CD4-positive, alpha-beta T cell (primary cell): ENCODE measurements around the gene PRRC2B. TPM values are rescaled to one million over a fixed set of nuclear protein-coding genes. Genes with fewer than 3 reads are reported as not detected.
"Not testable (repeated sequence)": the region's sequence is repeated elsewhere in the genome, so short reads cannot be mapped to it uniquely, and the experiment has no call there.

ENCODE experiments used
- ATAC-seq: fragments of 200-7000 bp; cut with Tn5 transposase; one replicate; pipeline ENCODE4 v1.10.0; 2022; ENCODE audit warnings: mild to moderate bottlenecking; ENCODE audit not compliant: poor library complexity
- CTCF ChIA-PET: fragments of 350-600 bp; sonication (Branson Sonifier 250); formaldehyde crosslinking; loops from one replicate; lab custom pipeline; 2021; ENCODE audit warnings: antibody characterized with exemption, inconsistent platforms; lab: Charles Lee
- POLR2A ChIA-PET: fragments of 350-600 bp; sonication (Branson Sonifier 250); formaldehyde crosslinking; loops from one replicate; lab custom pipeline; 2021; ENCODE audit warnings: antibody characterized with exemption, inconsistent platforms; lab: Charles Lee
- DNase-seq, 14 experiments: peaks; one replicate each; pipeline ENCODE4 v3.0.0-alpha.2; 2013 to 2020; ENCODE audit warnings: mixed read lengths in 2 of 14
- H3K27ac ChIP-seq, 2 donors: one replicate each; pipeline versions ENCODE4 v1.5.1 to v1.7.0; 2013; ENCODE audit warnings: low read length in 2 of 2, low read depth in 1 of 2, mild to moderate bottlenecking in 1 of 2
- H3K27me3 ChIP-seq, 2 experiments: 1 replicate in 1 of 2; 2 replicates in 1 of 2; pipeline versions ENCODE4 v1.6.1 to v1.7.0; 2013; ENCODE audit warnings: low read length in 2 of 2, control low read depth in 1 of 2, mild to moderate bottlenecking in 1 of 2, moderate library complexity in 1 of 2; ENCODE audit not compliant: insufficient read depth in 2 of 2, control insufficient read depth in 1 of 2
- H3K36me3 ChIP-seq: one replicate; pipeline ENCODE4 v1.6.1; 2013; ENCODE audit warnings: low read length, control low read depth; ENCODE audit not compliant: insufficient read depth
- H3K4me1 ChIP-seq: one replicate; pipeline ENCODE4 v1.6.1; 2013; ENCODE audit warnings: low read length, control low read depth; ENCODE audit not compliant: insufficient read depth
- H3K4me3 ChIP-seq: one replicate; pipeline ENCODE4 v1.5.1; 2013; ENCODE audit warnings: mild to moderate bottlenecking, low read length, moderate library complexity
- H3K9me3 ChIP-seq, 2 experiments: 1 replicate in 1 of 2; 2 replicates in 1 of 2; pipeline versions ENCODE4 v1.6.1 to v1.7.0; 2013; ENCODE audit warnings: low read length in 2 of 2, mild to moderate bottlenecking in 2 of 2, control low read depth in 1 of 2, moderate library complexity in 1 of 2; ENCODE audit not compliant: control insufficient read depth in 1 of 2, insufficient read depth in 1 of 2
- H3K27ac Mint-ChIP-seq: one replicate; pipeline ENCODE4 v1.8.0; 2020; ENCODE audit warnings: mixed read lengths
- H3K27me3 Mint-ChIP-seq: one replicate; pipeline ENCODE4 v1.8.0; 2021; ENCODE audit warnings: mixed read lengths
- H3K36me3 Mint-ChIP-seq: one replicate; pipeline ENCODE4 v1.8.0; 2021; ENCODE audit warnings: low read depth, mixed read lengths
- H3K4me1 Mint-ChIP-seq: one replicate; pipeline ENCODE4 v1.8.0; 2021; ENCODE audit warnings: low read depth, mixed read lengths
- H3K4me3 Mint-ChIP-seq: one replicate; pipeline ENCODE4 v1.8.0; 2020; ENCODE audit warnings: mild to moderate bottlenecking, mixed read lengths
- H3K9me3 Mint-ChIP-seq: one replicate; pipeline ENCODE4 v1.8.0; 2020; ENCODE audit warnings: mixed read lengths
- CTCF ChIP-seq: fragments of 200-600 bp; IDR thresholded peaks from one replicate; pipeline ENCODE4 v1.8.0; 2022; ENCODE audit warnings: antibody characterized with exemption, mild to moderate bottlenecking
- intact Hi-C, 2 experiments: fragments of 100-400 bp; cut with DNase I in 1 of 2; cut with micrococcal nuclease in 1 of 2; formaldehyde crosslinking; loops; one replicate each; pipeline versions ENCODE4 v1.15.1 to v1.9.0; 2023 to 2025; cut with DNase I, micrococcal nuclease
- total RNA-seq, 174 experiments: library from RNA in 2 of 174; stranded (reverse) in 2 of 174; gene quantifications; one replicate each; pipeline ENCODE4 v1.2.3 and lab custom pipeline; 2021 to 2026

PRRC2B gene
- total RNA-seq, 2 experiments from 2014 or later: 256 to 268 TPM

GRCh38 chr9:131545786-131546335 lies 152.0 kb downstream of the PRRC2B start:
- H3K4me1 Mint-ChIP-seq: peaks cover 18% of the 10 kb centered on the region
- H3K9me3 Mint-ChIP-seq: peaks cover 7% of the 10 kb centered on the region
- H3K27me3 Mint-ChIP-seq: peaks cover 48% of the 10 kb centered on the region

GRCh38 chr9:131546336-131547084 lies 152.6 kb downstream of the PRRC2B start:
- H3K27me3 Mint-ChIP-seq: peaks cover 54% of the 10 kb centered on the region
- H3K4me1 Mint-ChIP-seq: peaks cover 18% of the 10 kb centered on the region
- H3K4me3 Mint-ChIP-seq: peak overlapping the region; percentile 86
- Histone ChIP-seq H3K27me3 (peaks cover 26 to 29% of the 10 kb centered on the region in 2 experiments), H3K27ac (no peak overlapping the region), H3K9me3 (peaks cover 25 to 46% of the 10 kb centered on the region in 2 experiments), H3K36me3 (no peaks in the 10 kb centered on the region), H3K4me1 (peaks cover 18% of the 10 kb centered on the region), H3K4me3 (peak overlapping the region; percentile 47)
- intact Hi-C loops: no loop called here
- ChIA-PET CTCF (interaction anchor here (0.6 kb wide), 1 partner anchor 35 kb away, joined by 3 read pairs; no protein-coding TSS in a partner anchor), POLR2A (interaction anchor here (1.3 kb wide), 1 partner anchor 38 kb away, joined by 5 read pairs; no protein-coding TSS in a partner anchor)
- peaks cover 18% of the 10 kb centered on the region for H3K36me3 Mint-ChIP-seq
- ATAC-seq (peak; percentile 58), DNase-seq (peak in 3 of 14 experiments; percentile 26 to 46 (median 27))
- no peak for TF ChIP-seq CTCF
- no peak overlapping the region for H3K27ac Mint-ChIP-seq
- peaks cover 7% of the 10 kb centered on the region for H3K9me3 Mint-ChIP-seq

More at GRCh38 chr9:131545786-131546335, 152.0 kb downstream of the PRRC2B start:
- H3K27ac Mint-ChIP-seq: no peak overlapping the region
- CTCF ChIA-PET: no interaction called here
- intact Hi-C loops: no loop called here
- Histone ChIP-seq H3K27ac (no peak overlapping the region), H3K9me3 (peaks cover 25 to 46% of the 10 kb centered on the region in 2 experiments), H3K4me3 (peak overlapping the region; percentile 47), H3K36me3 (no peaks in the 10 kb centered on the region), H3K27me3 (peaks cover 26 to 29% of the 10 kb centered on the region in 2 experiments), H3K4me1 (peaks cover 18% of the 10 kb centered on the region)
- no peak for DNase-seq
- H3K36me3 Mint-ChIP-seq: peaks cover 18% of the 10 kb centered on the region
- TF ChIP-seq CTCF: no peak
- peak overlapping the region; percentile 42 for H3K4me3 Mint-ChIP-seq
- POLR2A ChIA-PET: interaction anchor here (1.3 kb wide), 1 partner anchor 39 kb away, joined by 5 read pairs; no protein-coding TSS in a partner anchor
- no peak for ATAC-seq

- ATAC-seq, H3K4me3 Mint-ChIP-seq, H3K27ac ChIP-seq, CTCF ChIA-PET, H3K4me3 ChIP-seq, DNase-seq, POLR2A ChIA-PET, intact Hi-C loops, H3K9me3 Mint-ChIP-seq, H3K36me3 ChIP-seq, H3K27ac Mint-ChIP-seq, H3K36me3 Mint-ChIP-seq: not testable (repeated sequence)
- H3K9me3 ChIP-seq: peaks cover 3 to 26% of the 10 kb centered on the region in 2 experiments
- peaks cover 14% of the 10 kb centered on the region for H3K4me1 Mint-ChIP-seq
- H3K4me1 ChIP-seq: peaks cover 18% of the 10 kb centered on the region
- H3K27me3 Mint-ChIP-seq: peaks cover 78% of the 10 kb centered on the region
- H3K27me3 ChIP-seq: peaks cover 33 to 41% of the 10 kb centered on the region in 2 experiments
Measured at GRCh38 chr9:131549186-131549585, 155.3 kb downstream of the PRRC2B start.

Other genes starting within 250 kb of the PRRC2B start
- 10 to 100 TPM; 62.4 to 62.7 TPM for gene FAM78A, start 117.6 kb upstream of the PRRC2B start, total RNA-seq
- under 1 TPM in 1 of 2 experiments, not detected in 1; 0.22 TPM for gene PLPP7, start 104.4 kb upstream of the PRRC2B start, total RNA-seq
- gene POMT1, start 108.8 kb downstream of the PRRC2B start, total RNA-seq: 10 to 100 TPM; 50.1 to 50.5 TPM
- gene UCK1, start 137.2 kb downstream of the PRRC2B start, total RNA-seq: 10 to 100 TPM; 22.1 to 22.5 TPM
- gene PRRT1B, start 151.4 kb downstream of the PRRC2B start, total RNA-seq: not detected